ENCODE measurements around the gene NOS1AP. TPM values are rescaled to one million over a fixed set of nuclear protein-coding genes. Genes with fewer than 3 reads are reported as not detected.

Gene NOS1AP
- total RNA-seq, 1 donor from 2014 or later, result 0.79 TPM

- Histone ChIP-seq H3K4me3 (ENCODE audit: low read depth, low read length) (no peak overlapping the region), H3K27me3 (ENCODE audit: control insufficient read depth, insufficient read depth, low read length) (no peaks in the 10 kb centered on the region), H3K36me3 (ENCODE audit: control insufficient read depth, insufficient read depth, low read length) (no peaks in the 10 kb centered on the region)
- DNase-seq (ENCODE audit: low read depth), result no peak
- TF ChIP-seq CTCF (IDR thresholded peaks at IDR 0.05; ENCODE audit: insufficient read depth, low read length, poor library complexity, severe bottlenecking), result no peak
These were observed 180.7 kb downstream of the NOS1AP start for GRCh38 chr1:162250004-162250730.

GRCh38 chr1:162251102-162251501 lies 181.6 kb downstream of the NOS1AP start:
- Histone ChIP-seq H3K4me3 (ENCODE audit: low read depth, low read length) (no peak overlapping the region), H3K27me3 (ENCODE audit: control insufficient read depth, insufficient read depth, low read length) (no peaks in the 10 kb centered on the region), H3K36me3 (ENCODE audit: control insufficient read depth, insufficient read depth, low read length) (no peaks in the 10 kb centered on the region)
- no peak for DNase-seq (ENCODE audit: low read depth)
- no peak for TF ChIP-seq CTCF (IDR thresholded peaks at IDR 0.05; ENCODE audit: insufficient read depth, low read length, poor library complexity, severe bottlenecking)

- H3K36me3 ChIP-seq (ENCODE audit: control insufficient read depth, insufficient read depth, low read length), result no peaks in the 10 kb centered on the region
- TF ChIP-seq CTCF (IDR thresholded peaks at IDR 0.05; ENCODE audit: insufficient read depth, low read length, poor library complexity, severe bottlenecking), result no peak
- no peaks in the 10 kb centered on the region for H3K27me3 ChIP-seq (ENCODE audit: control insufficient read depth, insufficient read depth, low read length)
- H3K4me3 ChIP-seq (ENCODE audit: low read depth, low read length), result no peak overlapping the region
- DNase-seq (ENCODE audit: low read depth), result no peak
These were observed 182.7 kb downstream of the NOS1AP start for GRCh38 chr1:162252214-162252613.

GRCh38 chr1:162253790-162254189 lies 184.3 kb downstream of the NOS1AP start:
- no peak for DNase-seq (ENCODE audit: low read depth)
- TF ChIP-seq CTCF (IDR thresholded peaks at IDR 0.05; ENCODE audit: insufficient read depth, low read length, poor library complexity, severe bottlenecking), result no peak
- Histone ChIP-seq H3K27me3 (ENCODE audit: control insufficient read depth, insufficient read depth, low read length) (no peaks in the 10 kb centered on the region), H3K4me3 (ENCODE audit: low read depth, low read length) (no peak overlapping the region), H3K36me3 (ENCODE audit: control insufficient read depth, insufficient read depth, low read length) (no peaks in the 10 kb centered on the region)

GRCh38 chr1:162256287-162256686 lies 186.8 kb downstream of the NOS1AP start:
- no peak for DNase-seq (ENCODE audit: low read depth)
- no peaks in the 10 kb centered on the region for H3K36me3 ChIP-seq (ENCODE audit: control insufficient read depth, insufficient read depth, low read length)
- TF ChIP-seq CTCF (IDR thresholded peaks at IDR 0.05; ENCODE audit: insufficient read depth, low read length, poor library complexity, severe bottlenecking), result no peak
- H3K4me3 ChIP-seq (ENCODE audit: low read depth, low read length), result no peak overlapping the region
- no peaks in the 10 kb centered on the region for H3K27me3 ChIP-seq (ENCODE audit: control insufficient read depth, insufficient read depth, low read length)

GRCh38 chr1:162258394-162258793 lies 188.9 kb downstream of the NOS1AP start:
- no peak for DNase-seq (ENCODE audit: low read depth)
- Histone ChIP-seq H3K27me3 (ENCODE audit: control insufficient read depth, insufficient read depth, low read length) (no peaks in the 10 kb centered on the region), H3K36me3 (ENCODE audit: control insufficient read depth, insufficient read depth, low read length) (no peaks in the 10 kb centered on the region), H3K4me3 (ENCODE audit: low read depth, low read length) (no peak overlapping the region)
- TF ChIP-seq CTCF (IDR thresholded peaks at IDR 0.05; ENCODE audit: insufficient read depth, low read length, poor library complexity, severe bottlenecking), result no peak

Data from kidney epithelial cell (primary cell).